Stomach smooth muscle (tissue), 2 donors: ENCODE measurements around the gene ANLN.
"Not testable (repeated sequence)": the region's sequence is repeated elsewhere in the genome, so short reads cannot be mapped to it uniquely, and the experiment has no call there.

ENCODE experiments used
- H3K27ac ChIP-seq: one replicate; pipeline ENCODE4 v1.7.0; 2013; ENCODE audit warnings: mild to moderate bottlenecking, low read length, inconsistent platforms
- H3K27me3 ChIP-seq, 2 donors: one replicate each; pipeline ENCODE4 v1.7.0; 2013; ENCODE audit warnings: low read length in 2 of 2; ENCODE audit not compliant: insufficient read depth in 2 of 2, control insufficient read depth in 1 of 2
- H3K36me3 ChIP-seq, 2 donors: one replicate each; pipeline ENCODE4 v1.7.0; 2013; ENCODE audit warnings: low read length in 2 of 2; ENCODE audit not compliant: control insufficient read depth in 2 of 2, insufficient read depth in 2 of 2
- H3K4me1 ChIP-seq: one replicate; pipeline ENCODE4 v1.7.0; 2013; ENCODE audit warnings: low read length; ENCODE audit not compliant: control insufficient read depth, insufficient read depth
- H3K4me3 ChIP-seq, 2 donors: one replicate each; pipeline ENCODE4 v1.7.0; 2013; ENCODE audit warnings: low read length in 2 of 2
- H3K9ac ChIP-seq, 2 donors: one replicate each; pipeline ENCODE4 v1.7.0; 2013; ENCODE audit warnings: low read length in 2 of 2, mild to moderate bottlenecking in 1 of 2
- H3K9me3 ChIP-seq, 2 donors: one replicate each; pipeline ENCODE4 v1.7.0; 2013; ENCODE audit warnings: low read length in 2 of 2; ENCODE audit not compliant: control insufficient read depth in 2 of 2
- donor health status: healthy.
- donor health status: Pancreatic carcinoma.

The ANLN gene

GRCh38 chr7:36483853-36484252 is 94.2 kb downstream of the ANLN start:
- H3K27me3 ChIP-seq, H3K9ac ChIP-seq, H3K27ac ChIP-seq, H3K9me3 ChIP-seq, H3K4me3 ChIP-seq, H3K36me3 ChIP-seq, H3K4me1 ChIP-seq: not testable (repeated sequence)

- H3K27me3 ChIP-seq = peaks cover 0 to 2% of the 10 kb centered on the region in 2 donors
- H3K4me3 ChIP-seq = no peak overlapping the region
- no peaks in the 10 kb centered on the region for H3K4me1 ChIP-seq
- H3K9me3 ChIP-seq = no peaks in the 10 kb centered on the region
- H3K27ac ChIP-seq = no peak overlapping the region
- H3K9ac ChIP-seq = no peak overlapping the region
- no peaks in the 10 kb centered on the region for H3K36me3 ChIP-seq
Measured at GRCh38 chr7:36484265-36484664, 94.6 kb downstream of the ANLN start.

- no peak overlapping the region for H3K9ac ChIP-seq
Measured at GRCh38 chr7:36486336-36486735, 96.7 kb downstream of the ANLN start.

GRCh38 chr7:36487756-36488336 is 98.2 kb downstream of the ANLN start:
- Histone ChIP-seq H3K9me3 (no peaks in the 10 kb centered on the region), H3K4me1 (no peaks in the 10 kb centered on the region), H3K27ac (no peak overlapping the region), H3K9ac (no peak overlapping the region), H3K4me3 (no peak overlapping the region), H3K36me3 (no peaks in the 10 kb centered on the region), H3K27me3 (no peaks in the 10 kb centered on the region)

More at GRCh38 chr7:36486336-36486735, 96.7 kb downstream of the ANLN start:
- Histone ChIP-seq H3K9me3 (no peaks in the 10 kb centered on the region), H3K27ac (no peak overlapping the region), H3K27me3 (peaks cover 0 to 2% of the 10 kb centered on the region in 2 donors), H3K4me1 (no peaks in the 10 kb centered on the region), H3K36me3 (no peaks in the 10 kb centered on the region), H3K4me3 (no peak overlapping the region)

GRCh38 chr7:36488672-36489071 is 99.0 kb downstream of the ANLN start:
- not testable (repeated sequence) for H3K9me3 ChIP-seq, H3K36me3 ChIP-seq, H3K27ac ChIP-seq, H3K27me3 ChIP-seq, H3K4me3 ChIP-seq, H3K9ac ChIP-seq, H3K4me1 ChIP-seq

GRCh38 chr7:36490419-36490830 is 100.8 kb downstream of the ANLN start:
- Histone ChIP-seq H3K4me3 (no peak overlapping the region), H3K9me3 (no peaks in the 10 kb centered on the region), H3K27ac (no peak overlapping the region), H3K36me3 (no peaks in the 10 kb centered on the region), H3K27me3 (no peaks in the 10 kb centered on the region), H3K4me1 (no peaks in the 10 kb centered on the region), H3K9ac (no peak overlapping the region)

- H3K9me3 ChIP-seq = no peaks in the 10 kb centered on the region
- H3K4me1 ChIP-seq = no peaks in the 10 kb centered on the region
- H3K27me3 ChIP-seq = no peaks in the 10 kb centered on the region
- H3K36me3 ChIP-seq = no peaks in the 10 kb centered on the region
- H3K27ac ChIP-seq = no peak overlapping the region
- H3K9ac ChIP-seq = no peak overlapping the region
- H3K4me3 ChIP-seq = no peak overlapping the region
Measured at GRCh38 chr7:36491317-36491716, 101.7 kb downstream of the ANLN start.

GRCh38 chr7:36496576-36496975 is 106.9 kb downstream of the ANLN start:
- no peak overlapping the region for H3K27ac ChIP-seq
- H3K9me3 ChIP-seq = no peaks in the 10 kb centered on the region
- H3K4me3 ChIP-seq = no peak overlapping the region
- H3K27me3 ChIP-seq = no peaks in the 10 kb centered on the region
- no peaks in the 10 kb centered on the region for H3K4me1 ChIP-seq
- H3K36me3 ChIP-seq = no peaks in the 10 kb centered on the region
- no peak overlapping the region for H3K9ac ChIP-seq

GRCh38 chr7:36497176-36497575 is 107.5 kb downstream of the ANLN start:
- not testable (repeated sequence) for H3K27ac ChIP-seq, H3K36me3 ChIP-seq, H3K9me3 ChIP-seq, H3K4me3 ChIP-seq, H3K9ac ChIP-seq, H3K27me3 ChIP-seq, H3K4me1 ChIP-seq

GRCh38 chr7:36497775-36498174 is 108.1 kb downstream of the ANLN start:
- H3K36me3 ChIP-seq = no peaks in the 10 kb centered on the region
- no peaks in the 10 kb centered on the region for H3K27me3 ChIP-seq
- H3K9me3 ChIP-seq = no peaks in the 10 kb centered on the region
- no peak overlapping the region for H3K27ac ChIP-seq
- H3K4me3 ChIP-seq = no peak overlapping the region
- no peak overlapping the region for H3K9ac ChIP-seq
- H3K4me1 ChIP-seq = no peaks in the 10 kb centered on the region
